Astrocyte (in vitro differentiated cells and primary cell): ENCODE measurements around the gene CAV1. TPM values are rescaled to one million over a fixed set of nuclear protein-coding genes. Genes with fewer than 3 reads are reported as not detected.

Experiments used
- DNase-seq: peaks from one replicate; pipeline ENCODE4 v3.0.0-alpha.2; 2010; ENCODE audit warnings: low read depth
- FAIRE-seq: peaks from 2 replicates; lab custom pipeline; 2011; peaks lifted over from hg19 to GRCh38; lab: Jason Lieb, UNC
- H2AFZ ChIP-seq: 2 replicates; pipeline ENCODE4 v1.6.0; 2012; ENCODE audit warnings: low read depth, low read length, inconsistent platforms
- H3K27ac ChIP-seq: 2 replicates; pipeline ENCODE4 v1.5.1; 2011; ENCODE audit warnings: low read depth, low read length, inconsistent platforms
- H3K27me3 ChIP-seq: 2 replicates; pipeline ENCODE4 v1.6.0; 2011; ENCODE audit warnings: low read length, inconsistent platforms; ENCODE audit not compliant: insufficient read depth
- H3K36me3 ChIP-seq: 2 replicates; pipeline ENCODE4 v1.5.1; 2011; ENCODE audit warnings: low read length, inconsistent platforms; ENCODE audit not compliant: insufficient read depth
- H3K4me1 ChIP-seq: 2 replicates; pipeline ENCODE4 v1.5.1; 2011; ENCODE audit warnings: low read length, inconsistent platforms; ENCODE audit not compliant: insufficient read depth
- H3K4me2 ChIP-seq: 2 replicates; pipeline ENCODE4 v1.6.0; 2012; ENCODE audit warnings: low read length, inconsistent platforms
- H3K4me3 ChIP-seq: 2 replicates; pipeline ENCODE4 v1.5.1; 2011; ENCODE audit warnings: low read depth, mild to moderate bottlenecking, low read length, inconsistent platforms; ENCODE audit not compliant: insufficient read depth
- H3K79me2 ChIP-seq: 2 replicates; pipeline ENCODE4 v1.6.0; 2012; ENCODE audit warnings: mild to moderate bottlenecking, low read length, inconsistent platforms; ENCODE audit not compliant: insufficient read depth
- H3K9ac ChIP-seq: 2 replicates; pipeline ENCODE4 v1.6.0; 2012; ENCODE audit warnings: mild to moderate bottlenecking, low read length, inconsistent platforms
- H3K9me3 ChIP-seq: 2 replicates; pipeline ENCODE4 v1.5.1; 2012; ENCODE audit warnings: low read depth, mild to moderate bottlenecking, low read length, inconsistent platforms; ENCODE audit not compliant: insufficient read depth
- H4K20me1 ChIP-seq: 2 replicates; pipeline ENCODE4 v1.6.0; 2012; ENCODE audit warnings: low read length, inconsistent platforms; ENCODE audit not compliant: insufficient read depth
- H3K27ac Mint-ChIP-seq: one replicate; pipeline ENCODE4 v1.8.0; 2021; ENCODE audit warnings: mild to moderate bottlenecking, mixed read lengths; ENCODE audit not compliant: unreplicated experiment
- H3K27me3 Mint-ChIP-seq: one replicate; pipeline ENCODE4 v1.8.0; 2021; ENCODE audit warnings: low read depth, mixed read lengths; ENCODE audit not compliant: unreplicated experiment
- H3K36me3 Mint-ChIP-seq: one replicate; pipeline ENCODE4 v1.8.0; 2021; ENCODE audit warnings: low read depth, mixed read lengths; ENCODE audit not compliant: unreplicated experiment
- H3K4me1 Mint-ChIP-seq: one replicate; pipeline ENCODE4 v1.8.0; 2021; ENCODE audit warnings: low read depth, mixed read lengths; ENCODE audit not compliant: unreplicated experiment
- H3K4me3 Mint-ChIP-seq: one replicate; pipeline ENCODE4 v1.8.0; 2021; ENCODE audit warnings: mild to moderate bottlenecking, moderate library complexity, mixed read lengths; ENCODE audit not compliant: unreplicated experiment
- H3K9me3 Mint-ChIP-seq: one replicate; pipeline ENCODE4 v1.8.0; 2021; ENCODE audit warnings: mild to moderate bottlenecking, mixed read lengths; ENCODE audit not compliant: unreplicated experiment
- CTCF ChIP-seq: IDR thresholded peaks from 2 replicates; pipeline ENCODE4 v1.5.1; 2011; ENCODE audit warnings: low read depth, mild to moderate bottlenecking, inconsistent platforms, low read length, moderate library complexity; ENCODE audit not compliant: insufficient read depth
- EZH2 ChIP-seq: IDR thresholded peaks from 2 replicates; pipeline ENCODE4 v1.6.1; 2012; ENCODE audit warnings: mild to moderate bottlenecking, low read length, inconsistent platforms; ENCODE audit not compliant: insufficient read depth
- total RNA-seq: library from RNA; stranded (reverse); gene quantifications from 2 replicates; pipeline ENCODE4 v1.2.1, GENCODE V29; 2021

CAV1 gene
- total RNA-seq, 1 donor from 2014 or later, result 472 TPM

- Histone ChIP-seq H3K4me3 (no peak overlapping the region), H3K9ac (no peak overlapping the region), H2AFZ (no peak overlapping the region), H3K27ac (no peak overlapping the region), H4K20me1 (no peaks in the 10 kb centered on the region), H3K4me1 (peaks cover 52% of the 10 kb centered on the region), H3K27me3 (no peaks in the 10 kb centered on the region), H3K79me2 (no peaks in the 10 kb centered on the region), H3K36me3 (no peaks in the 10 kb centered on the region), H3K9me3 (no peaks in the 10 kb centered on the region), H3K4me2 (no peak overlapping the region)
- TF ChIP-seq CTCF (no peak), EZH2 (no peak)
- Mint-ChIP-seq H3K27ac (no peak overlapping the region), H3K4me1 (peaks cover 57% of the 10 kb centered on the region), H3K4me3 (no peak overlapping the region), H3K9me3 (peaks cover 5% of the 10 kb centered on the region), H3K36me3 (no peaks in the 10 kb centered on the region), H3K27me3 (no peaks in the 10 kb centered on the region)
- DNase-seq (no peak), FAIRE-seq (no peak)
Measured at GRCh38 chr7:116573541-116573940, 48.7 kb downstream of the CAV1 start.

- Mint-ChIP-seq H3K27me3 (no peaks in the 10 kb centered on the region), H3K4me3 (no peak overlapping the region), H3K27ac (no peak overlapping the region), H3K9me3 (peaks cover 5% of the 10 kb centered on the region), H3K4me1 (peaks cover 57% of the 10 kb centered on the region), H3K36me3 (no peaks in the 10 kb centered on the region)
- no peak overlapping the region for H2AFZ ChIP-seq
- H3K9ac ChIP-seq, result no peak overlapping the region
- FAIRE-seq, result no peak
- no peaks in the 10 kb centered on the region for H3K27me3 ChIP-seq
- no peaks in the 10 kb centered on the region for H3K79me2 ChIP-seq
- H3K36me3 ChIP-seq, result no peaks in the 10 kb centered on the region
- no peak overlapping the region for H3K27ac ChIP-seq
- H4K20me1 ChIP-seq, result no peaks in the 10 kb centered on the region
- no peak for DNase-seq
- TF ChIP-seq CTCF (no peak), EZH2 (no peak)
- no peaks in the 10 kb centered on the region for H3K9me3 ChIP-seq
- H3K4me3 ChIP-seq, result no peak overlapping the region
- no peak overlapping the region for H3K4me2 ChIP-seq
- peaks cover 52% of the 10 kb centered on the region for H3K4me1 ChIP-seq
Measured at GRCh38 chr7:116574025-116574822, 49.4 kb downstream of the CAV1 start.

GRCh38 chr7:116575853-116576252 lies 51.0 kb downstream of the CAV1 start:
- peaks cover 44% of the 10 kb centered on the region for H3K4me1 Mint-ChIP-seq
- H3K4me1 ChIP-seq, result peaks cover 38% of the 10 kb centered on the region
- DNase-seq, result no peak

More at GRCh38 chr7:116575853-116576252, 51.0 kb downstream of the CAV1 start:
- no peak for FAIRE-seq
- no peak overlapping the region for H3K4me2 ChIP-seq
- no peaks in the 10 kb centered on the region for H3K36me3 Mint-ChIP-seq
- H3K4me3 ChIP-seq, result no peak overlapping the region
- no peak overlapping the region for H3K27ac Mint-ChIP-seq
- no peak overlapping the region for H3K4me3 Mint-ChIP-seq
- no peaks in the 10 kb centered on the region for H3K79me2 ChIP-seq
- no peak overlapping the region for H3K27ac ChIP-seq
- no peaks in the 10 kb centered on the region for H4K20me1 ChIP-seq
- no peak overlapping the region for H2AFZ ChIP-seq
- H3K36me3 ChIP-seq, result no peaks in the 10 kb centered on the region
- no peaks in the 10 kb centered on the region for H3K9me3 ChIP-seq
- no peak overlapping the region for H3K9ac ChIP-seq
- H3K27me3 ChIP-seq, result no peaks in the 10 kb centered on the region
- peaks cover 5% of the 10 kb centered on the region for H3K9me3 Mint-ChIP-seq
- H3K27me3 Mint-ChIP-seq, result no peaks in the 10 kb centered on the region
- TF ChIP-seq CTCF (no peak), EZH2 (no peak)
